ENCODE measurements around the gene HOXB2.

The HOXB2 gene

DNA sequence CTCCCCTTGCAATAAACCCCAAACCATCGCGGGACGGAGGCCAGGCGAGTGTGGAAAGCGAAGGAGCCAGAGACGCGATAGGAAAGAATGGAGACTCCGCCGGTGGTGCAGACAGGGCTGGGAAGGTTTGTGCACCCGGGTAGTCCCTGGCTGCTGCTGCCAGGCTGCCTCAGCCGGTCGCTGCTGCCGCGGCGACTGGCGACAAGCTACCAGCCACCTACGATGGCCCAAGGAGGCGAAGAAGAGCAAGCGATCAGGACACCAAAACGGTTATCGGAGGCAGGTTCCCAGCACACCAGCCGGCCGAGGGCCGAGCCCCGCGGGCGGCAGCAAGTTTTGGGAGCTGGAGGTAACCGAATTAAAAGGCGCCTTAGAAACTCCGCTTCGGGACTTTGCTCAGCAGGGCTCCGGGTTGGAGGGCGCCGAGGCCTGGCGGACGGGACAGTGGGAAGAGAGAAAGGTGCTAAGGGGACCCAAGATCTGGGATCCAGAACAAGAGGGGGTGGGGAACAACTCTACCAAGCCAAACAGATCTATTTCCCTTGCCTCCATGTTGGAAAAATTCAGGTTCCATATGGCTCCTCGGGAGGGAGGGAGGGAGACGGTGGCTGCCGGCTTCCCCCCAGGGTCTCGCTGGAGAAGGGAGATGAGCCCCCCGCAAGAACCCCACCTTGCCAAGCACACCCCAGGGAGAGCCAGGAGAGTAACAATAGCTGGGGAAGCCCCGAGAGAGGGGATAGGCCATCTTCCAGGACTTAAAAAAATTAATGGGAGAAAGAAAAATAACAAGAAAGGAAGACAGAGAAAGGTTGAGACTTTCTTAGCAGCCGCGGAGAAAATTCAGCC, 9.7 kb upstream of the HOXB2 start:
- H3K27ac ChIP-seq = no peak overlapping the region
- H3K4me2 ChIP-seq (ENCODE audit: low read length) = peak overlapping the region; percentile 82
- no peaks in the 10 kb centered on the region for H3K27me3 ChIP-seq (ENCODE audit: control insufficient read depth, insufficient read depth, low read length)
- no peaks in the 10 kb centered on the region for H3K9me3 ChIP-seq (ENCODE audit: control insufficient read depth, low read length)
- no peaks in the 10 kb centered on the region for H3K79me2 ChIP-seq
- H3K9ac ChIP-seq = no peak overlapping the region
- H2AFZ ChIP-seq = no peak overlapping the region
- TF ChIP-seq, protein P1, sequence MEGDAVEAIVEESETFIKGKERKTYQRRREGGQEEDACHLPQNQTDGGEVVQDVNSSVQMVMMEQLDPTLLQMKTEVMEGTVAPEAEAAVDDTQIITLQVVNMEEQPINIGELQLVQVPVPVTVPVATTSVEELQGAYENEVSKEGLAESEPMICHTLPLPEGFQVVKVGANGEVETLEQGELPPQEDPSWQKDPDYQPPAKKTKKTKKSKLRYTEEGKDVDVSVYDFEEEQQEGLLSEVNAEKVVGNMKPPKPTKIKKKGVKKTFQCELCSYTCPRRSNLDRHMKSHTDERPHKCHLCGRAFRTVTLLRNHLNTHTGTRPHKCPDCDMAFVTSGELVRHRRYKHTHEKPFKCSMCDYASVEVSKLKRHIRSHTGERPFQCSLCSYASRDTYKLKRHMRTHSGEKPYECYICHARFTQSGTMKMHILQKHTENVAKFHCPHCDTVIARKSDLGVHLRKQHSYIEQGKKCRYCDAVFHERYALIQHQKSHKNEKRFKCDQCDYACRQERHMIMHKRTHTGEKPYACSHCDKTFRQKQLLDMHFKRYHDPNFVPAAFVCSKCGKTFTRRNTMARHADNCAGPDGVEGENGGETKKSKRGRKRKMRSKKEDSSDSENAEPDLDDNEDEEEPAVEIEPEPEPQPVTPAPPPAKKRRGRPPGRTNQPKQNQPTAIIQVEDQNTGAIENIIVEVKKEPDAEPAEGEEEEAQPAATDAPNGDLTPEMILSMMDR (IDR thresholded peaks at IDR 0.05) = no peak
- peak overlapping the region; percentile 71 for H3K4me3 ChIP-seq (ENCODE audit: low read depth, low read length)
- no peaks in the 10 kb centered on the region for H3K36me3 ChIP-seq (ENCODE audit: control insufficient read depth, insufficient read depth, low read length)
- no peaks in the 10 kb centered on the region for H3K4me1 ChIP-seq

DNA sequence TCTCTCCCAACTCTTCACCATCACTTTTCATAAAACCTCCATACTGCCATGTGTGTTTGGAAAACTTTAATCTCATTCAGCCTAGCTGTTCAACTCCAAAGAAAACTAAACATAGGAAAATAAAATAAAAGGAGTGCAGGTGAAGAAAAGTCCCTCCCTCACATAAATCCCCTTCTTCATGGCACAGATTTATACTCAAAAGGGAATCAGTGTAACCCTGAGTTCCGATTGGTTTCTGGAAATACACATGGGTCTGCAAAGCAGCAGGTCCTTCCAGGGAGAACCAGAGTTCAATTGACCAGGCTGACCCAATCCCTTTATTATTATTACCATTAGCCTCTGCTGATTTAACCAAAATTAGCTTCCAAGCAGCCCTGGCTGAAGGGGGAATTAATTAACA, 8.9 kb upstream of the HOXB2 start:
- Histone ChIP-seq H2AFZ (no peak overlapping the region), H3K27ac (no peak overlapping the region), H3K4me2 (ENCODE audit: low read length) (peak overlapping the region; percentile 82), H3K9me3 (ENCODE audit: control insufficient read depth, low read length) (no peaks in the 10 kb centered on the region), H3K9ac (no peak overlapping the region), H3K4me3 (ENCODE audit: low read depth, low read length) (peak overlapping the region; percentile 71), H3K79me2 (no peaks in the 10 kb centered on the region), H3K4me1 (no peaks in the 10 kb centered on the region), H3K36me3 (ENCODE audit: control insufficient read depth, insufficient read depth, low read length) (no peaks in the 10 kb centered on the region), H3K27me3 (ENCODE audit: control insufficient read depth, insufficient read depth, low read length) (no peaks in the 10 kb centered on the region)
- TF ChIP-seq, protein P1 (IDR thresholded peaks at IDR 0.05) = no peak

DNA sequence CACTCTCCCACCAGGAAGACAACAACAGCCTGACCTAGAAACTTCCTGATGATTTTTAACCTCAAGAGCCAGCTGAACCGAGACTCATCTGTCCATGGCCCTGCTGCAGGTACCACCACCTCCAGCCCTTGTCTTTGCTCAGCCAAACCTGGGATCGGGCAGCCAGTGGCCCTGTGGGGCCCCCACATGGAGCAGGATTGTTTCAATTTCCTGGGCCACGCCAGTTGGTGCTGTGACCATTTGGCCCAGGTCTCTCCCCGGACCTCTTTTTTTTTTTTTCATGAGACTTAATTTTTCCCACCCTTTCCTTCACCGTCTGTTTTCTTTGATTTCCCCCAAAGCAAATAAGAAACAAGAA, 8.3 kb upstream of the HOXB2 start:
- Histone ChIP-seq H3K4me2 (ENCODE audit: low read length) (no peak overlapping the region), H3K27me3 (ENCODE audit: control insufficient read depth, insufficient read depth, low read length) (no peaks in the 10 kb centered on the region), H3K4me1 (no peaks in the 10 kb centered on the region)

DNA sequence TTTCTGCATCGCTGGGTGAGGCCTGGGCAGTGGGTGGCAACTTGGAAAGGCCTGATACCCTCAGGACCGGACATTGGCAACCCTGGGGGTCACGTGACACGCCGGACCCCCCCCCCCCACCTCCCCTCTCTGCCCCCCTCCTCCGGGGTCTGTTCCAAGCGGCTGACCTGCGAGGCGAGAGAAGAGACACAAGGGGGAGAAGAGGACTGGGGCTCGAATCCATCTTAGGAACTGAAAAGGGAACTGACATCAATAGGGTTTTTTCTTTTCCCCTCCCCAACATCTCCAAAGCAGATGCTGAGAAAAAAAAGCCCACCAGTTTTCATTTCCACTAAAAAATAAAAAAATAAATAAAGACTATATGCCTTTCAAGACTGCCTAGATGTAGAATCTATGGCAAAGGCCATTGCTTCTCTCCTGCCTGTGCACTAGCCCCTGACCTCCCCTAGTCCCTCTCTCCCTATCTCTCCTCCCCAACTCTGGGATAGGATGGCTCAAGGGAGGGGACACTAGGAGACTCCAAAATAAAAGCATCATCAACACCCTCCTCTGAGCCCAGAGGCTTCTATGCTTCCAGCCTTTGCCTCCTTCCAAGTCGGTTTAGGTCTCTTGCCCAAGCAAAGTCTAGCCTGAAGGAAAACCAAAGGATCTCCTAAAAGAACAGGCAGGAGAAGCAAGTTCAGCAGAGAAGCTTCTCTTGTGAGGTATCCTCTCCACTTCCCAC, 7.7 kb upstream of the HOXB2 start:
- TF ChIP-seq, protein P1 (IDR thresholded peaks at IDR 0.05) = no peak
- Histone ChIP-seq H3K27me3 (ENCODE audit: control insufficient read depth, insufficient read depth, low read length) (no peaks in the 10 kb centered on the region), H3K36me3 (ENCODE audit: control insufficient read depth, insufficient read depth, low read length) (no peaks in the 10 kb centered on the region), H3K9ac (no peak overlapping the region), H3K9me3 (ENCODE audit: control insufficient read depth, low read length) (no peaks in the 10 kb centered on the region), H3K4me2 (ENCODE audit: low read length) (no peak overlapping the region), H3K27ac (no peak overlapping the region), H3K79me2 (no peaks in the 10 kb centered on the region), H3K4me1 (no peaks in the 10 kb centered on the region), H2AFZ (no peak overlapping the region), H3K4me3 (ENCODE audit: low read depth, low read length) (no peak overlapping the region)

More for the DNA sequence above, 8.3 kb upstream of the HOXB2 start:
- Histone ChIP-seq H3K27ac (no peak overlapping the region), H3K4me3 (ENCODE audit: low read depth, low read length) (peak overlapping the region; percentile 71), H3K79me2 (no peaks in the 10 kb centered on the region), H3K36me3 (ENCODE audit: control insufficient read depth, insufficient read depth, low read length) (no peaks in the 10 kb centered on the region), H2AFZ (no peak overlapping the region), H3K9me3 (ENCODE audit: control insufficient read depth, low read length) (no peaks in the 10 kb centered on the region), H3K9ac (no peak overlapping the region)
- TF ChIP-seq, protein P1 (IDR thresholded peaks at IDR 0.05) = no peak

Measured in parathyroid adenoma (tissue), 2 donors.